Peyer's patch (tissue), 4 donors: ENCODE measurements around the gene TMOD2.

Source experiments
- POLR2A ChIP-seq, 2 donors: fragments of 450-650 bp; IDR thresholded peaks; one replicate each; pipeline ENCODE4 v1.5.1; 2017; ENCODE audit warnings: antibody characterized with exemption in 2 of 2, mild to moderate bottlenecking in 2 of 2, moderate library complexity in 2 of 2
- TF ChIP-seq, protein P1 (sequence below), 6 experiments: fragments of 450-650 bp in 4 of 6; fragments of 200-600 bp in 2 of 6; sonication (generic) in 1 of 6; IDR thresholded peaks; one replicate each; pipeline ENCODE4 v1.5.1; 2017 to 2019; ENCODE audit warnings: antibody characterized with exemption in 6 of 6, mild to moderate bottlenecking in 3 of 6, moderate library complexity in 1 of 6

DNA sequence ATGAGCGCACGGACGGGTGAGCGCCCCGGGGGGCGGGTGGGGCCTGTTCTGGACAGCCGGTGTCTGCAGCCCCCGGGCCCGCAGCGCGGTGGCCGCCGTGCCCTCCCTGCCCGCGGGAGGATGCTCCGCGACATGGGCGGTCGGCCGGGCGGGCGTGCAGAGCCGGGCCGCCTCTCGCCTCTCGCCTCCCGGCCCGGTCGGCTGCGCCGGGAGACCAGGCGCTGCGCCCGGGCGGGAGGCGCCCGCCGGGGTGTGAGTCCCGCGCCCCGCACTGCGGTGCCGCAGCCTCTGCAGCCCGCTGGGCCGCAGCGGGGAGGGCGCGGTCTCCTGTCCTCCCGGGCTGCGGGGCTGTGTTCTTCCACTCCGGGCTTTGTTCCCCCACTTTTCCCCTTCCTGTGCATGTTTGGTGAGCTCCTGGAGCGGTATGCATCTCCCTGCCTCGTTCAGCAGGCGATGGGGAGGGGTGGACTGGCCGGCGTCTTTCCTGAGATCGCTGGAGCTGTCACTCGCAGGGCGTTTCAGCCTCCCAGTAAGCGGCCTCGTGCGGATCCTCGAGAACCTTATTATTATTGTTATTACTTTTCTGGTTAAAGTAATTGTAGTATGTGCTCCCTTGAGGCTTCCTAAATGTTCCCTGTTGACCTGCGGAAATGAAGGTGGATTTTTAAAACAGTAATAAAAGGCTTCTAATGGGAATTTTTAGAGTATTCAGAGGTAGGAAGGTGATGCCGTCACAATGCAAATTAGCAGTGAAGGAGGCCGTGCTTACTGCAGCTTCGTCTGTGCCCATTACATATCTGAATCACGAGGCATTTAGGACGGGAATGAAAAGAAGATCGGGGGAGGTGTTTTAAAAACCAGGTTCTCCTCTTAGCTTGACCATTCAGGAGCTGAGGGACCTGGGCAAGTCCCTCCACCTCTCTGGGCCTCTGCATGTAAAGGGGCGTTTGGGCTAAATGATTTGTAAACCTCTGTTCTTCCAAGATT is 593 bp downstream of the TMOD2 start:
- TF ChIP-seq, protein P1, sequence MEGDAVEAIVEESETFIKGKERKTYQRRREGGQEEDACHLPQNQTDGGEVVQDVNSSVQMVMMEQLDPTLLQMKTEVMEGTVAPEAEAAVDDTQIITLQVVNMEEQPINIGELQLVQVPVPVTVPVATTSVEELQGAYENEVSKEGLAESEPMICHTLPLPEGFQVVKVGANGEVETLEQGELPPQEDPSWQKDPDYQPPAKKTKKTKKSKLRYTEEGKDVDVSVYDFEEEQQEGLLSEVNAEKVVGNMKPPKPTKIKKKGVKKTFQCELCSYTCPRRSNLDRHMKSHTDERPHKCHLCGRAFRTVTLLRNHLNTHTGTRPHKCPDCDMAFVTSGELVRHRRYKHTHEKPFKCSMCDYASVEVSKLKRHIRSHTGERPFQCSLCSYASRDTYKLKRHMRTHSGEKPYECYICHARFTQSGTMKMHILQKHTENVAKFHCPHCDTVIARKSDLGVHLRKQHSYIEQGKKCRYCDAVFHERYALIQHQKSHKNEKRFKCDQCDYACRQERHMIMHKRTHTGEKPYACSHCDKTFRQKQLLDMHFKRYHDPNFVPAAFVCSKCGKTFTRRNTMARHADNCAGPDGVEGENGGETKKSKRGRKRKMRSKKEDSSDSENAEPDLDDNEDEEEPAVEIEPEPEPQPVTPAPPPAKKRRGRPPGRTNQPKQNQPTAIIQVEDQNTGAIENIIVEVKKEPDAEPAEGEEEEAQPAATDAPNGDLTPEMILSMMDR (IDR thresholded peaks at IDR 0.05), result no peak
- TF ChIP-seq POLR2A (IDR thresholded peaks at IDR 0.05), result no peak
